OCI-LY1 (cell line): ENCODE measurements around the gene RGMA.

Experiments
- EZH2 ChIP-seq: fragments of 200-600 bp; sonication (generic), shearing (Covaris generic); IDR thresholded peaks from 2 replicates; pipeline ENCODE4 v1.8.0; 2017; ENCODE audit warnings: borderline replicate concordance, mixed run types, mild to moderate bottlenecking, antibody characterized with exemption, low read length, moderate library complexity, mixed read lengths
- TF ChIP-seq, protein P1 (sequence below): fragments of 200-600 bp; sonication (generic), shearing (Covaris generic); IDR thresholded peaks from 2 replicates; pipeline ENCODE4 v1.5.1; 2017; ENCODE audit warnings: mild to moderate bottlenecking, antibody characterized with exemption, low read length, moderate library complexity, mixed read lengths

DNA sequence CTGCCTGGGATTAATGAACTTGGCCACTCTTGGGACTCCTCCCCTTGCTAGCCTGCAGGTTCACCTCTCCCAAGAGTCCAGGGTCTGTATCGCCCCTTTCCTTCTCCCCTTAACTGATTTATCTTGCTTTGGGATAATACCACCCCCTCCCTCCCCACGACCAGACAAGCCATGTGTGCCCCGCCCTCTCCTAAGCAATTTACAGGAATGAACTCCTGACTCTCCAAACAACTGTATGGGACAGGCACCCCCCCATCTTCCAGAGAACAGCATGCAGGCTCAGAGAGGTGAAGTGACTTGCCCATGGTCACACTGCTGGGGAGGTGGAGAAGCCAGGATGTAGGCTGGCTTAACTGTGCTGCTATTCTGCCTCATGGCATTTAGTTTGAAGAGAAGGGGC is 46.8 kb downstream of the RGMA start:
- TF ChIP-seq EZH2: no peak
- TF ChIP-seq, protein P1, sequence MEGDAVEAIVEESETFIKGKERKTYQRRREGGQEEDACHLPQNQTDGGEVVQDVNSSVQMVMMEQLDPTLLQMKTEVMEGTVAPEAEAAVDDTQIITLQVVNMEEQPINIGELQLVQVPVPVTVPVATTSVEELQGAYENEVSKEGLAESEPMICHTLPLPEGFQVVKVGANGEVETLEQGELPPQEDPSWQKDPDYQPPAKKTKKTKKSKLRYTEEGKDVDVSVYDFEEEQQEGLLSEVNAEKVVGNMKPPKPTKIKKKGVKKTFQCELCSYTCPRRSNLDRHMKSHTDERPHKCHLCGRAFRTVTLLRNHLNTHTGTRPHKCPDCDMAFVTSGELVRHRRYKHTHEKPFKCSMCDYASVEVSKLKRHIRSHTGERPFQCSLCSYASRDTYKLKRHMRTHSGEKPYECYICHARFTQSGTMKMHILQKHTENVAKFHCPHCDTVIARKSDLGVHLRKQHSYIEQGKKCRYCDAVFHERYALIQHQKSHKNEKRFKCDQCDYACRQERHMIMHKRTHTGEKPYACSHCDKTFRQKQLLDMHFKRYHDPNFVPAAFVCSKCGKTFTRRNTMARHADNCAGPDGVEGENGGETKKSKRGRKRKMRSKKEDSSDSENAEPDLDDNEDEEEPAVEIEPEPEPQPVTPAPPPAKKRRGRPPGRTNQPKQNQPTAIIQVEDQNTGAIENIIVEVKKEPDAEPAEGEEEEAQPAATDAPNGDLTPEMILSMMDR: no peak
